BLaER1 (cell line): ENCODE data around the gene KLF13.
A peak's percentile ranks its signal among the peaks of the same experiment; 100 is the strongest.

Experiments used
- H3K27ac ChIP-seq: shearing (Covaris generic); formaldehyde crosslinking; 2 replicates; pipeline ENCODE4 v1.8.1; 2022
- H3K27me3 ChIP-seq: shearing (Covaris generic); formaldehyde crosslinking; 2 replicates; pipeline ENCODE4 v1.8.1; 2022
- H3K36me3 ChIP-seq: shearing (Covaris generic); formaldehyde crosslinking; 2 replicates; pipeline ENCODE4 v1.8.1; 2022
- H3K4me1 ChIP-seq: shearing (Covaris generic); formaldehyde crosslinking; 2 replicates; pipeline ENCODE4 v1.8.1; 2022
- H3K4me2 ChIP-seq: shearing (Covaris generic); formaldehyde crosslinking; 2 replicates; pipeline ENCODE4 v1.8.1; 2022
- H3K4me3 ChIP-seq: shearing (Covaris generic); formaldehyde crosslinking; 2 replicates; pipeline ENCODE4 v1.8.1; 2022
- H3K9ac ChIP-seq: shearing (Covaris generic); formaldehyde crosslinking; 2 replicates; pipeline ENCODE4 v1.8.1; 2022
- H3K9me3 ChIP-seq: shearing (Covaris generic); formaldehyde crosslinking; 2 replicates; pipeline ENCODE4 v1.8.1; 2022
- H4K20me1 ChIP-seq: shearing (Covaris generic); formaldehyde crosslinking; 2 replicates; pipeline ENCODE4 v1.8.1; 2022
- Cebpa-rat ChIP-seq: shearing (Covaris generic); IDR thresholded peaks from 2 replicates; pipeline ENCODE4 v1.8.1; 2022

Gene KLF13

GRCh38 chr15:31402511-31403056, 75.9 kb downstream of the KLF13 start:
- Histone ChIP-seq H3K36me3 (no peaks in the 10 kb centered on the region), H3K4me2 (peak overlapping the region; percentile 34), H3K27me3 (no peaks in the 10 kb centered on the region), H3K4me1 (peaks cover 56% of the 10 kb centered on the region), H3K9ac (no peak overlapping the region), H3K9me3 (peaks cover 31% of the 10 kb centered on the region), H4K20me1 (no peaks in the 10 kb centered on the region), H3K4me3 (no peak overlapping the region), H3K27ac (no peak overlapping the region)
- TF ChIP-seq Cebpa-rat = no peak

GRCh38 chr15:31403096-31403495, 76.5 kb downstream of the KLF13 start:
- H3K9ac ChIP-seq = no peak overlapping the region
- H3K9me3 ChIP-seq = peaks cover 32% of the 10 kb centered on the region
- no peak for TF ChIP-seq Cebpa-rat
- no peak overlapping the region for H3K4me3 ChIP-seq
- no peak overlapping the region for H3K27ac ChIP-seq
- H3K4me2 ChIP-seq = peak overlapping the region; percentile 34; the same call in 1 of the 2 replicates
- H3K36me3 ChIP-seq = no peaks in the 10 kb centered on the region
- no peaks in the 10 kb centered on the region for H3K27me3 ChIP-seq
- H4K20me1 ChIP-seq = no peaks in the 10 kb centered on the region
- H3K4me1 ChIP-seq = peaks cover 51% of the 10 kb centered on the region

- no peak overlapping the region for H3K4me3 ChIP-seq
- no peak overlapping the region for H3K27ac ChIP-seq
- H3K9me3 ChIP-seq = peaks cover 37% of the 10 kb centered on the region
- H3K9ac ChIP-seq = no peak overlapping the region
- H3K36me3 ChIP-seq = no peaks in the 10 kb centered on the region
- TF ChIP-seq Cebpa-rat = no peak
- H3K27me3 ChIP-seq = no peaks in the 10 kb centered on the region
- H3K4me2 ChIP-seq = no peak overlapping the region
- peaks cover 46% of the 10 kb centered on the region for H3K4me1 ChIP-seq
- H4K20me1 ChIP-seq = no peaks in the 10 kb centered on the region
These were observed 77.0 kb downstream of the KLF13 start for GRCh38 chr15:31403606-31404005.

GRCh38 chr15:31404345-31404744, 77.7 kb downstream of the KLF13 start:
- H3K36me3 ChIP-seq = no peaks in the 10 kb centered on the region
- H3K4me3 ChIP-seq = no peak overlapping the region
- TF ChIP-seq Cebpa-rat = no peak
- peaks cover 45% of the 10 kb centered on the region for H3K9me3 ChIP-seq
- no peak overlapping the region for H3K9ac ChIP-seq
- H4K20me1 ChIP-seq = no peaks in the 10 kb centered on the region
- no peak overlapping the region for H3K4me2 ChIP-seq
- H3K27me3 ChIP-seq = no peaks in the 10 kb centered on the region
- peaks cover 39% of the 10 kb centered on the region for H3K4me1 ChIP-seq
- H3K27ac ChIP-seq = no peak overlapping the region

GRCh38 chr15:31405200-31405920, 78.7 kb downstream of the KLF13 start:
- Histone ChIP-seq H3K9me3 (peaks cover 48% of the 10 kb centered on the region), H3K27me3 (no peaks in the 10 kb centered on the region), H3K27ac (no peak overlapping the region), H3K4me2 (peak overlapping the region; percentile 3; the same call in 1 of the 2 replicates), H3K9ac (no peak overlapping the region), H4K20me1 (no peaks in the 10 kb centered on the region), H3K36me3 (no peaks in the 10 kb centered on the region), H3K4me1 (peaks cover 31% of the 10 kb centered on the region), H3K4me3 (no peak overlapping the region)
- TF ChIP-seq Cebpa-rat = no peak

- no peaks in the 10 kb centered on the region for H4K20me1 ChIP-seq
- H3K4me1 ChIP-seq = peaks cover 25% of the 10 kb centered on the region
- TF ChIP-seq Cebpa-rat = no peak
- H3K27ac ChIP-seq = no peak overlapping the region
- H3K9ac ChIP-seq = no peak overlapping the region
- peaks cover 48% of the 10 kb centered on the region for H3K9me3 ChIP-seq
- no peak overlapping the region for H3K4me3 ChIP-seq
- H3K4me2 ChIP-seq = no peak overlapping the region
- H3K36me3 ChIP-seq = no peaks in the 10 kb centered on the region
- H3K27me3 ChIP-seq = no peaks in the 10 kb centered on the region
These were observed 80.7 kb downstream of the KLF13 start for GRCh38 chr15:31407376-31407775.

- H3K36me3 ChIP-seq = no peaks in the 10 kb centered on the region
- H3K27me3 ChIP-seq = no peaks in the 10 kb centered on the region
- no peak overlapping the region for H3K4me2 ChIP-seq
- peaks cover 48% of the 10 kb centered on the region for H3K9me3 ChIP-seq
- no peak for TF ChIP-seq Cebpa-rat
- H3K9ac ChIP-seq = no peak overlapping the region
- peaks cover 25% of the 10 kb centered on the region for H3K4me1 ChIP-seq
- no peak overlapping the region for H3K4me3 ChIP-seq
- no peaks in the 10 kb centered on the region for H4K20me1 ChIP-seq
- H3K27ac ChIP-seq = no peak overlapping the region
These were observed 81.2 kb downstream of the KLF13 start for GRCh38 chr15:31407851-31408250.

GRCh38 chr15:31408724-31409123, 82.1 kb downstream of the KLF13 start:
- Histone ChIP-seq H3K4me2 (no peak overlapping the region), H3K9me3 (peaks cover 45% of the 10 kb centered on the region), H3K4me1 (peaks cover 28% of the 10 kb centered on the region), H3K27me3 (no peaks in the 10 kb centered on the region), H4K20me1 (no peaks in the 10 kb centered on the region), H3K9ac (no peak overlapping the region), H3K36me3 (no peaks in the 10 kb centered on the region), H3K4me3 (no peak overlapping the region), H3K27ac (no peak overlapping the region)
- no peak for TF ChIP-seq Cebpa-rat

GRCh38 chr15:31409171-31409570, 82.5 kb downstream of the KLF13 start:
- H3K4me3 ChIP-seq = no peak overlapping the region
- TF ChIP-seq Cebpa-rat = no peak
- no peak overlapping the region for H3K9ac ChIP-seq
- no peaks in the 10 kb centered on the region for H3K36me3 ChIP-seq
- peaks cover 40% of the 10 kb centered on the region for H3K9me3 ChIP-seq
- no peak overlapping the region for H3K27ac ChIP-seq
- peaks cover 28% of the 10 kb centered on the region for H3K4me1 ChIP-seq
- H3K4me2 ChIP-seq = no peak overlapping the region
- no peaks in the 10 kb centered on the region for H3K27me3 ChIP-seq
- H4K20me1 ChIP-seq = no peaks in the 10 kb centered on the region

GRCh38 chr15:31412824-31413223, 86.2 kb downstream of the KLF13 start:
- Histone ChIP-seq H3K9ac (peak overlapping the region; percentile 43; the same call in 1 of the 2 replicates), H3K27ac (peak overlapping the region; percentile 44; the same call in 1 of the 2 replicates), H3K4me1 (peaks cover 24% of the 10 kb centered on the region), H4K20me1 (no peaks in the 10 kb centered on the region), H3K4me3 (no peak overlapping the region), H3K4me2 (peak overlapping the region; percentile 53), H3K27me3 (no peaks in the 10 kb centered on the region), H3K9me3 (peaks cover 17% of the 10 kb centered on the region), H3K36me3 (no peaks in the 10 kb centered on the region)
- 0 out of 2 replicates have a peak, but pooled peaks have one; percentile 54 for TF ChIP-seq Cebpa-rat
